Transverse colon (tissue), 4 donors: ENCODE results near the gene AFTPH. TPM values are rescaled to one million over a fixed set of nuclear protein-coding genes. Genes with fewer than 3 reads are reported as not detected.

ENCODE experiments used
- DNase-seq: peaks from one replicate; pipeline ENCODE4 v3.0.0-alpha.2; 2019
- H3K27ac ChIP-seq, 4 donors: fragments of 200-600 bp; sonication (generic); 2 replicates each; pipeline ENCODE4 v1.5.1; 2016 to 2018; ENCODE audit warnings: inconsistent platforms in 4 of 4
- H3K27me3 ChIP-seq: fragments of 200-600 bp; sonication (generic); 2 replicates; pipeline ENCODE4 v1.5.1; 2017; ENCODE audit warnings: inconsistent platforms
- H3K36me3 ChIP-seq, 4 donors: fragments of 200-600 bp; sonication (generic); 2 replicates each; pipeline ENCODE4 v1.5.1; 2017 to 2019; ENCODE audit warnings: inconsistent platforms in 4 of 4
- H3K4me1 ChIP-seq, 4 donors: fragments of 200-600 bp; sonication (generic); 2 replicates each; pipeline ENCODE4 v1.5.1; 2017 to 2020; ENCODE audit warnings: inconsistent platforms in 4 of 4
- H3K4me3 ChIP-seq, 4 donors: fragments of 200-600 bp; sonication (generic); 1 replicate in 1 of 4; 2 replicates in 3 of 4; pipeline versions ENCODE4 v1.5.1 to v1.6.1; 2017 to 2019; ENCODE audit warnings: inconsistent platforms in 4 of 4
- H3K9me3 ChIP-seq, 2 donors: fragments of 200-600 bp; sonication (generic); 2 replicates each; pipeline ENCODE4 v1.5.1; 2017 to 2019; ENCODE audit warnings: inconsistent platforms in 2 of 2
- CTCF ChIP-seq, 5 experiments: fragments of 200-600 bp in 3 of 5; fragments of 450-650 bp in 2 of 5; sonication (generic) in 3 of 5; IDR thresholded peaks; 1 replicate in 2 of 5; 2 replicates in 3 of 5; pipeline ENCODE4 v1.5.1; 2016 to 2017; ENCODE audit warnings: antibody characterized with exemption in 5 of 5, inconsistent platforms in 3 of 5, mild to moderate bottlenecking in 2 of 5, moderate library complexity in 1 of 5
- EP300 ChIP-seq: sonication (generic); formaldehyde crosslinking; IDR thresholded peaks from one replicate; pipeline ENCODE4 v1.6.1; 2017; ENCODE audit warnings: antibody characterized with exemption, low read depth
- POLR2A ChIP-seq: fragments of 450-650 bp; IDR thresholded peaks from one replicate; pipeline ENCODE4 v1.6.1; 2016; ENCODE audit warnings: antibody characterized with exemption, mild to moderate bottlenecking, moderate library complexity
- POLR2AphosphoS5 ChIP-seq, 3 donors: sonication (generic); formaldehyde crosslinking; IDR thresholded peaks; one replicate each; pipeline ENCODE4 v1.6.1; 2016; ENCODE audit warnings: antibody characterized with exemption in 3 of 3
- WGBS, 2 donors: methylation state at CpG; one replicate each; pipeline ENCODE4 v1.1.5; 2018; ENCODE audit warnings: low coverage in 1 of 2; 5-methylcytosine and 5-hydroxymethylcytosine counted together
- in situ Hi-C, 4 donors: fragments of 200-750 bp; cut with MboI; loops; one replicate each; pipeline versions ENCODE4 v1.15.0 to v1.15.1; 2017; ENCODE audit warnings: low sequenced_read_pairs in 3 of 4, low pct_ligation_motif_present in 1 of 4, low pct_unique_long_range_greater_than_20kb in 1 of 4
- intact Hi-C: fragments of 100-400 bp; cut with DNase I; formaldehyde crosslinking; loops from one replicate; pipeline ENCODE4 v1.15.1; 2023; ENCODE audit warnings: low total_unique reads
- total RNA-seq, 4 donors: library from RNA; depleted of rRNA; stranded (reverse); fragments of >200 nt; gene quantifications; one replicate each; pipeline ENCODE4 v1.1.0, GENCODE V29; 2016

Gene AFTPH
- total RNA-seq, 4 donors from 2014 or later = 42.3 to 123 (median 70.2) TPM

GRCh38 chr2:64563436-64563938 is 39.4 kb downstream of the AFTPH start:
- Histone ChIP-seq H3K36me3 (peaks cover 0 to 8% (median 0%) of the 10 kb centered on the region in 4 donors), H3K27me3 (no peaks in the 10 kb centered on the region), H3K9me3 (no peaks in the 10 kb centered on the region), H3K4me1 (peaks cover 0 to 14% (median 2%) of the 10 kb centered on the region in 4 donors), H3K27ac (no peak overlapping the region), H3K4me3 (no peak overlapping the region)
- TF ChIP-seq POLR2AphosphoS5 (IDR thresholded peaks at IDR 0.05) = no peak
- no peak for TF ChIP-seq CTCF (IDR thresholded peaks at IDR 0.05)
- TF ChIP-seq POLR2A = no peak
- no peak for TF ChIP-seq EP300
- 67 to 85% methylated on average over 1 to 6 of the region's 6 CpGs for WGBS, 2 donors
- in situ Hi-C loops = loop anchor here in 2 of 4 donors (10.0 to 25.0 kb wide), 2 partner anchors 49 to 526 kb away; no protein-coding TSS in a partner anchor
- DNase-seq = no peak
- intact Hi-C loops = no loop called here

DNA sequence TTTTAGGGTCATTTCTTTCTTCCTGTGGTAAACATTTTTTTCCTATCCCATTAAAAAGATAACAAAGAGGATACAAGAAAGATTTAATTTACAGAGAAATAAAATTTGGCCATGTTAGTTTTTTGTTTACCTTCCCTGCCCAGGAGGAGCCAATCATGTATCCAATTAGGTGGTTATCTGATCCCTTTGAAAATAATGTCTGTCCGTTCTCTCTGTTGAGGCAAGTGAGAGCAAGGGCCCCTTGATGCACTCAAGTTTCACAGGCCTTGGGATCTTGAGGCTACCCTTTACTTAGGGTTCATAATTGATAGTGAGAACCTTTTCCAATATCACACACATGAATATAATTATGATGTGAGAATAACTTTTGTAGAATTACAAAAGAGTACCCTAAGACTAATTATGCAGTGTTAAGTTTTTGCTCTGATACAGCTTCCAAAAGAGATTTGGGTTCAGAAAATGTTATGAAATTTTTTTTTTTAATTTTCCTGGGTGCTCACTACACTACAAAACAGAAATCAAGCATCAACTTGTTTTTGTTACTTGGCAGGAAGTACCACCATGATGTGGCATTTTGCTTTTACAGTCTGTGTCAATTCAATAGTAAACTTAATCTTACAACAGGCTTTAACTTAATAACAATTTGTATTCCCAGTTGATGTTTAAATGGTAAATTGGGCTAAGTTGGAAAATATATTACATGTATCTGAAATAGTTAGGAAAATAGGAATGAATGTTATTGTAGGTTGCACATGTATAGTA is 42.0 kb downstream of the AFTPH start:
- TF ChIP-seq POLR2AphosphoS5 (IDR thresholded peaks at IDR 0.05) = no peak
- TF ChIP-seq EP300 = no peak
- no peak for TF ChIP-seq POLR2A
- TF ChIP-seq CTCF (IDR thresholded peaks at IDR 0.05) = no peak
- H3K4me1 ChIP-seq = peaks cover 0 to 14% (median 2%) of the 10 kb centered on the region in 4 donors
- intact Hi-C loops (no loop called here), in situ Hi-C loops (loop anchor here in 2 of 4 donors (10.0 to 25.0 kb wide), 2 partner anchors 51 to 529 kb away; no protein-coding TSS in a partner anchor)
- peaks cover 0 to 23% (median 3%) of the 10 kb centered on the region in 4 donors for H3K36me3 ChIP-seq
- 77% methylated on average over 1 of the region's 1 CpG; no CpG with 5 or more reads in 1 of the 2 donors for WGBS, 2 donors
- DNase-seq = no peak
- H3K9me3 ChIP-seq = no peaks in the 10 kb centered on the region
- H3K27ac ChIP-seq = no peak overlapping the region
- H3K4me3 ChIP-seq = no peak overlapping the region
- H3K27me3 ChIP-seq = no peaks in the 10 kb centered on the region

DNA sequence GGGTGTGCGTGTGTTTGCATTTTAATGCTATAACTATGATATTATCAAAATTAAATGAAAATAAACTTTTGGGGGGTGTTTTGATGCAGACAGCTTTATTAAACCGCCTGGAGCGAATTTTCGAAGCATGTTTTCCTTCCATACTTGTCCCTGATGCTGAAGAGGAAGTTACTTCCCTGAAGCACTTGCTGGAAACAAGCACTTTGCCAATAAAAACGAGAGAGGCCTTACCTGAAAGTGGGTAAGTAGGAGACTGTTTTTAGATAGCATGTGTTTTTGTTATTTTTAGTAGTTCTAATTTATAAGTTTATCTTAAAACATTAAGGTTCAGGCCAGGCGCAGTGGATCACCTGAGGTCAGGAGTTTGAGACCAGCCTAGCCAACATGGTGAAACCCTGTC is 43.3 kb downstream of the AFTPH start:
- in situ Hi-C loops = loop anchor here in 2 of 4 donors (10.0 to 25.0 kb wide), 2 partner anchors 53 to 530 kb away; no protein-coding TSS in a partner anchor

More for the DNA sequence above, 43.3 kb downstream of the AFTPH start:
- no peak overlapping the region for H3K4me3 ChIP-seq
- peaks cover 0 to 29% (median 5%) of the 10 kb centered on the region in 4 donors for H3K36me3 ChIP-seq
- no peak for TF ChIP-seq POLR2AphosphoS5 (IDR thresholded peaks at IDR 0.05)
- no peak for TF ChIP-seq EP300
- no peak for TF ChIP-seq CTCF (IDR thresholded peaks at IDR 0.05)
- TF ChIP-seq POLR2A = no peak
- no peak for DNase-seq
- H3K4me1 ChIP-seq = peaks cover 0 to 8% (median 2%) of the 10 kb centered on the region in 4 donors
- intact Hi-C loops = no loop called here
- H3K9me3 ChIP-seq = no peaks in the 10 kb centered on the region
- 82 to 90% methylated on average over 6 of the region's 6 CpGs for WGBS, 2 donors
- H3K27me3 ChIP-seq = no peaks in the 10 kb centered on the region
- H3K27ac ChIP-seq = no peak overlapping the region
